Brain microvascular endothelial cell (primary cell): ENCODE measurements around the gene SIX3.

Experiments used
- DNase-seq: peaks from one replicate; pipeline ENCODE4 v3.0.0-alpha.2; 2020
- H3K27ac ChIP-seq: fragments of 250-450 bp; sonication (Bioruptor Pico); 2 replicates; pipeline ENCODE4 v1.5.1; 2020; ENCODE audit warnings: mild to moderate bottlenecking, moderate library complexity
- H3K27me3 ChIP-seq: fragments of 250-450 bp; sonication (Bioruptor Pico); replicated peaks from 2 replicates; pipeline ENCODE4 v1.5.1; 2020; ENCODE audit warnings: mild to moderate bottlenecking
- H3K36me3 ChIP-seq: fragments of 250-450 bp; sonication (Bioruptor Pico); replicated peaks from 2 replicates; pipeline ENCODE4 v1.5.1; 2020; ENCODE audit warnings: mild to moderate bottlenecking
- H3K4me3 ChIP-seq: 2 replicates; pipeline ENCODE4 v1.5.1; 2011; ENCODE audit warnings: low read depth, mild to moderate bottlenecking, control low read depth, low read length, moderate library complexity
- in situ Hi-C: cut with HindIII; loops from 2 replicates; pipeline ENCODE4 v1.10.0; 2017; ENCODE audit warnings: low sequenced_read_pairs, low pct_ligation_motif_present
- TF ChIP-seq, protein P1 (sequence below): IDR thresholded peaks from 2 replicates; pipeline ENCODE4 v1.5.1; 2011; ENCODE audit warnings: low read depth, mild to moderate bottlenecking, moderate library complexity, low read length, control low read depth, inconsistent platforms; ENCODE audit errors: missing control alignments

SIX3 gene

DNA sequence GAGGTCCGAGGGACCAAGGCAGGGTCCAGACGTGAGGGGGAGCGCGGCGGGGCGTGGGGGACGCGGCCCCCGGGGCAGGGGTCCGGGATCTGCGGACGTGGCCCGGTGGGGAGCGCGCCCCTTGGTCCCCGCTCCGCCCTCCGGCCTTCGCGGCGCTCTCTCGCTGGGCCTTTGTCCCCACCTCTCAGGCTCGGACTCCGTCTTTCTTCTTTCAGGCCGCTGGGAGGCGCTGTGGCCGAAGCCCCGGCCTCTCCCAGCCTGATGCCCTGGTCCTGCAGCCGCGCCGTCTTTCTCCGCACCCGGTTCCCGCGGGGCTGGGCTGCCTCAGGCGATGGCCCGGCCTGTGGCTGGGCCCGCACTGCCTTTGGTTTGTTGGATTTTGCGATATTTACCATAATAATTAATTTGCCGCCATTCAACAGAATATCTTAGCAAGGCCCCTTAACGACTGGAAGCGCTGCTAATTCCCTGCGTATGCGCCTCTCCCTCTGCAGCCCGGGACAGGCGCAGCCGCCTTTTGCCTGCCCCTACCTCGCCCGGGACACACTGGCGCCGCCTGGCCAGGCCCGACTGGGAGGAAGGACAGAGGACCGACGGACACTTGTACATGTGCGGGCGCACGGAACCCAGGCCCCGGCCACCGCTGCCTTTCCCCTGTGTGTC, 10.8 kb downstream of the SIX3 start:
- Histone ChIP-seq H3K27ac (no peak overlapping the region), H3K27me3 (peaks cover 64% of the 10 kb centered on the region), H3K4me3 (peak overlapping the region; percentile 27), H3K36me3 (no peaks in the 10 kb centered on the region)
- peak; percentile 47 for DNase-seq
- TF ChIP-seq, protein P1, sequence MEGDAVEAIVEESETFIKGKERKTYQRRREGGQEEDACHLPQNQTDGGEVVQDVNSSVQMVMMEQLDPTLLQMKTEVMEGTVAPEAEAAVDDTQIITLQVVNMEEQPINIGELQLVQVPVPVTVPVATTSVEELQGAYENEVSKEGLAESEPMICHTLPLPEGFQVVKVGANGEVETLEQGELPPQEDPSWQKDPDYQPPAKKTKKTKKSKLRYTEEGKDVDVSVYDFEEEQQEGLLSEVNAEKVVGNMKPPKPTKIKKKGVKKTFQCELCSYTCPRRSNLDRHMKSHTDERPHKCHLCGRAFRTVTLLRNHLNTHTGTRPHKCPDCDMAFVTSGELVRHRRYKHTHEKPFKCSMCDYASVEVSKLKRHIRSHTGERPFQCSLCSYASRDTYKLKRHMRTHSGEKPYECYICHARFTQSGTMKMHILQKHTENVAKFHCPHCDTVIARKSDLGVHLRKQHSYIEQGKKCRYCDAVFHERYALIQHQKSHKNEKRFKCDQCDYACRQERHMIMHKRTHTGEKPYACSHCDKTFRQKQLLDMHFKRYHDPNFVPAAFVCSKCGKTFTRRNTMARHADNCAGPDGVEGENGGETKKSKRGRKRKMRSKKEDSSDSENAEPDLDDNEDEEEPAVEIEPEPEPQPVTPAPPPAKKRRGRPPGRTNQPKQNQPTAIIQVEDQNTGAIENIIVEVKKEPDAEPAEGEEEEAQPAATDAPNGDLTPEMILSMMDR, result peak; percentile 82
- in situ Hi-C loops, result no loop called here

GRCh38 chr2:44952806-44953498, 11.4 kb downstream of the SIX3 start:
- peak overlapping the region; percentile 27 for H3K4me3 ChIP-seq
- TF ChIP-seq, protein P1, result no peak
- H3K36me3 ChIP-seq, result no peaks in the 10 kb centered on the region
- peaks cover 57% of the 10 kb centered on the region for H3K27me3 ChIP-seq
- no peak overlapping the region for H3K27ac ChIP-seq
- DNase-seq, result no peak
- in situ Hi-C loops, result no loop called here

DNA sequence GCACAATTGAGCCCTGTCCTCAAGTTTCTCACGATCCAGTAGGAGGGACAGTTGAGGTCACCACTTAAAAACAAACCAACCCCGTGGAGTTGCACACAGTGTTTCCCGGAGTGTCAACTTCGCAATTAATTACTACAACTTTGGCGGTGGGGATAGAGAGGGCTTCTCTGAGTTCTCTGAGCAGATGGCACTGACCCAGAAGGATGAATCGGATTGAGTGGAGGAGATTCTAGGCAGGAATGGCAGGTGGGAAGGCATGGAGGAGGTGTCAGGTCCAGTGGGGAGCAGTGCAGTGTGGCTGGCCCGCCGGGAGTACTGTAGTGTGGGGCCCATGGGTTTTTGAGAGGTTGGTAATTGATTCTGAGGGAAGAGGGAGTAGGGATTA, 12.0 kb downstream of the SIX3 start:
- Histone ChIP-seq H3K4me3 (no peak overlapping the region), H3K27ac (no peak overlapping the region), H3K27me3 (peaks cover 55% of the 10 kb centered on the region), H3K36me3 (no peaks in the 10 kb centered on the region)
- TF ChIP-seq, protein P1, result no peak
- DNase-seq, result no peak
- in situ Hi-C loops, result no loop called here

GRCh38 chr2:44954447-44954888, 13.0 kb downstream of the SIX3 start:
- no peak overlapping the region for H3K27ac ChIP-seq
- in situ Hi-C loops, result no loop called here
- peak overlapping the region; percentile 9 for H3K4me3 ChIP-seq
- no peaks in the 10 kb centered on the region for H3K36me3 ChIP-seq
- H3K27me3 ChIP-seq, result peaks cover 50% of the 10 kb centered on the region
- TF ChIP-seq, protein P1, result no peak
- no peak for DNase-seq

DNA sequence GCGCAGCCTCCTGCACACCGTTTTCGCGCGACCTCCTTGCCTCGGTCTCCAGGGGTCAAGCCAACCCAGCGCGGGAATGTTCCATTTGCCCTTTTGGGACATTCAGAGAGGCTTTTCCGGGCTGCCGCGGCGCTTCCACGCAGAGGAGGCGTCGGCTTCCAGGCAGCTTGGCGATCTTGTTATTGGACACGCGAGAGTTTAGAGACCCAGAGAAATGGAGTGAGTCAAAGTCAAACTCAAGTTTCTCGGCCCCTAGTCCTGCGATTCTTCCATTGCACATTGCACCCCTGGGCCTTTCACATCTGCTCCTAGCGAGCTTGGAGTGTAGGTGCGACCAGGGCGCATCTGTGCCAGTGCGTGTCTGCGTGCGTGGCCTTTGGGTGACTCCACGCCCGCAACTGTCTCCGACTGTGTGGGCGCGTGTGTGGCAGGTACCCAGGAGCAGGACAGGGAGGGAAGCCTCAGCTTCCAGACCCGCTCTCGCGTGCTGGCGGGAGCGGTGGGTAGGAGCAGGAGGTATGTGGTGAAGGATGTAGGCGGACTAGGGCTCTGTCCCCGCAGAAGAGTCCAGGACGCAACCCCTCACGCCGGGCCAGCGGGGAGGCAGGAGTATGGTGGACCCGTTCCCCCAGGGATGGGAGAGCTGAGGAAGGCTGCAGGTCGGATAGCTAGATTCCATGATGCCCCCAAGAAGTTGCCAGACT, 13.5 kb downstream of the SIX3 start:
- Histone ChIP-seq H3K27me3 (peaks cover 45% of the 10 kb centered on the region), H3K36me3 (no peaks in the 10 kb centered on the region), H3K4me3 (peak overlapping the region; percentile 15), H3K27ac (no peak overlapping the region)
- DNase-seq, result no peak
- TF ChIP-seq, protein P1, result no peak
- in situ Hi-C loops, result no loop called here
